GM23338 (cell line): ENCODE results near the gene ARPC1A. TPM values are rescaled to one million over a fixed set of nuclear protein-coding genes. Genes with fewer than 3 reads are reported as not detected.
A peak's percentile ranks its signal among the peaks of the same experiment; 100 is the strongest.

Source experiments
- ATAC-seq: fragments of 200-7000 bp; cut with Tn5 transposase; 3 replicates; pipeline ENCODE4 v1.9.1; 2020
- DNase-seq: peaks from one replicate; pipeline ENCODE4 v3.0.0-alpha.2; 2015; ENCODE audit warnings: low spot score
- H2AFZ ChIP-seq: fragments of 200-600 bp; sonication (generic); 2 replicates; pipeline ENCODE4 v1.8.0; 2016; ENCODE audit warnings: antibody characterized with exemption, mild to moderate bottlenecking, moderate library complexity
- H3F3A ChIP-seq: fragments of 200-600 bp; sonication (generic); replicated peaks from 2 replicates; pipeline ENCODE4 v1.8.0; 2017; ENCODE audit warnings: antibody characterized with exemption, mixed run types, low read depth
- H3K27ac ChIP-seq: fragments of 200-600 bp; sonication (generic); 2 replicates; pipeline ENCODE4 v1.6.1; 2016; ENCODE audit warnings: low read depth
- H3K27me3 ChIP-seq: fragments of 200-600 bp; sonication (generic); 2 replicates; pipeline ENCODE4 v1.8.0; 2016; ENCODE audit warnings: mild to moderate bottlenecking, mixed run types, moderate library complexity; ENCODE audit not compliant: insufficient read depth
- H3K36me3 ChIP-seq: fragments of 200-600 bp; sonication (generic); 2 replicates; pipeline ENCODE4 v1.8.0; 2016; ENCODE audit warnings: mild to moderate bottlenecking; ENCODE audit not compliant: insufficient read depth
- H3K4me1 ChIP-seq: fragments of 200-600 bp; sonication (generic); 2 replicates; pipeline ENCODE4 v1.8.0; 2016; ENCODE audit warnings: mild to moderate bottlenecking, moderate library complexity; ENCODE audit not compliant: insufficient read depth
- H3K4me2 ChIP-seq: fragments of 200-600 bp; sonication (generic); 2 replicates; pipeline ENCODE4 v1.7.1; 2017; ENCODE audit warnings: mixed run types
- H3K4me3 ChIP-seq: fragments of 200-600 bp; sonication (generic); 2 replicates; pipeline ENCODE4 v1.6.1; 2016; ENCODE audit warnings: mixed run types
- H3K79me2 ChIP-seq: fragments of 200-600 bp; sonication (generic); replicated peaks from 2 replicates; pipeline ENCODE4 v1.8.0; 2017; ENCODE audit warnings: mild to moderate bottlenecking; ENCODE audit not compliant: insufficient read depth
- H3K9me2 ChIP-seq: fragments of 200-600 bp; sonication (generic); 2 replicates; pipeline ENCODE4 v1.8.0; 2017; ENCODE audit not compliant: insufficient read depth
- H4K20me1 ChIP-seq: fragments of 200-600 bp; sonication (generic); replicated peaks from 2 replicates; pipeline ENCODE4 v1.8.0; 2017; ENCODE audit warnings: mild to moderate bottlenecking; ENCODE audit not compliant: insufficient read depth
- H3K27ac Mint-ChIP-seq: 2 replicates; pipeline ENCODE4 v1.8.0; 2020; ENCODE audit warnings: inconsistent platforms, mild to moderate bottlenecking, moderate library complexity, mixed read lengths
- H3K27me3 Mint-ChIP-seq: 3 replicates; pipeline ENCODE4 v1.8.0; 2022; ENCODE audit warnings: low read depth, mild to moderate bottlenecking, moderate library complexity, mixed read lengths, inconsistent platforms; ENCODE audit not compliant: insufficient read depth, poor library complexity
- H3K36me3 Mint-ChIP-seq: 3 replicates; pipeline ENCODE4 v1.8.0; 2021; ENCODE audit warnings: low read depth, mild to moderate bottlenecking, inconsistent platforms, moderate library complexity, mixed read lengths
- H3K4me1 Mint-ChIP-seq: 3 replicates; pipeline ENCODE4 v1.8.0; 2020; ENCODE audit warnings: mild to moderate bottlenecking, inconsistent platforms, mixed read lengths
- H3K4me3 Mint-ChIP-seq: 3 replicates; pipeline ENCODE4 v1.8.0; 2021; ENCODE audit warnings: moderate library complexity, mild to moderate bottlenecking, inconsistent platforms, mixed read lengths
- H3K9me3 Mint-ChIP-seq: 3 replicates; pipeline ENCODE4 v1.8.0; 2020; ENCODE audit warnings: moderate library complexity, mild to moderate bottlenecking, inconsistent platforms, mixed read lengths
- CREB1 ChIP-seq: fragments of 250-450 bp; sonication (Bioruptor Pico); IDR thresholded peaks from 2 replicates; pipeline ENCODE4 v1.5.0; 2020; ENCODE audit warnings: low read depth, mild to moderate bottlenecking, moderate library complexity
- EZH2 ChIP-seq: fragments of 200-600 bp; sonication (generic); IDR thresholded peaks from one replicate; pipeline ENCODE4 v1.8.0; 2017; ENCODE audit warnings: antibody characterized with exemption, mild to moderate bottlenecking, low read depth; ENCODE audit not compliant: unreplicated experiment
- EZH2phosphoT487 ChIP-seq: fragments of 200-600 bp; sonication (generic); IDR thresholded peaks from one replicate; pipeline ENCODE4 v1.8.1; 2018; ENCODE audit warnings: antibody characterized with exemption; ENCODE audit not compliant: unreplicated experiment
- JUNB ChIP-seq: IDR thresholded peaks from one replicate; pipeline ENCODE4 v1.6.1; 2016; ENCODE audit warnings: antibody characterized with exemption; ENCODE audit not compliant: unreplicated experiment
- NANOG ChIP-seq: IDR thresholded peaks from 2 replicates; pipeline ENCODE4 v1.6.1; 2016; ENCODE audit warnings: antibody characterized with exemption, borderline replicate concordance
- POLR2AphosphoS5 ChIP-seq: IDR thresholded peaks from 2 replicates; pipeline ENCODE4 v1.6.1; 2016; ENCODE audit warnings: antibody characterized with exemption, low read depth
- STAT1 ChIP-seq: IDR thresholded peaks from one replicate; pipeline ENCODE4 v1.6.1; 2016; ENCODE audit warnings: antibody characterized with exemption; ENCODE audit not compliant: unreplicated experiment
- ZNF114 ChIP-seq: fragments of 250-450 bp; sonication (Bioruptor Pico); IDR thresholded peaks from 2 replicates; pipeline ENCODE4 v1.5.0; 2020; ENCODE audit warnings: mild to moderate bottlenecking, moderate library complexity
- ZNF331 ChIP-seq: fragments of 250-450 bp; sonication (Bioruptor Pico); IDR thresholded peaks from 2 replicates; pipeline ENCODE4 v1.5.0; 2020; ENCODE audit warnings: low read depth, mild to moderate bottlenecking, moderate library complexity
- polyA plus RNA-seq: library from polyadenylated mRNA; unstranded; fragments of >200 nt; fragmentation: Nextera tagmentation; extraction: Ambion mirVana; gene quantifications from 2 replicates; pipeline ENCODE4 v1.2.1, GENCODE V29; 2016
- total RNA-seq: library from RNA; depleted of rRNA; stranded (reverse); fragments of >200 nt; shearing (Covaris generic); gene quantifications from 2 replicates; pipeline ENCODE4 v1.2.3, GENCODE V29; 2014
- TF ChIP-seq, protein P1 (sequence below): IDR thresholded peaks from 2 replicates; pipeline ENCODE4 v1.6.1; 2016; ENCODE audit warnings: antibody characterized with exemption
- TF ChIP-seq, protein P2 (sequence below): fragments of 250-450 bp; sonication (Bioruptor Pico); IDR thresholded peaks from 2 replicates; pipeline ENCODE4 v1.5.0; 2020; ENCODE audit warnings: mild to moderate bottlenecking, moderate library complexity
- TF ChIP-seq, protein P3 (sequence below), 2 experiments: fragments of 200-600 bp in 1 of 2; sonication (generic) in 1 of 2; conservative IDR thresholded peaks; 2 replicates each; pipeline versions ENCODE4 v1.5.1 to v1.6.1; 2016 to 2017; ENCODE audit warnings: antibody characterized with exemption in 2 of 2, low read depth in 2 of 2, mild to moderate bottlenecking in 2 of 2, moderate library complexity in 1 of 2
- TF ChIP-seq, protein P4 (sequence below): IDR thresholded peaks from one replicate; pipeline ENCODE4 v1.6.1; 2018; ENCODE audit warnings: antibody characterized with exemption; ENCODE audit not compliant: unreplicated experiment

Gene ARPC1A
- total and polyA plus RNA-seq, 2 experiments from 2014 or later, result 108 to 210 TPM

DNA sequence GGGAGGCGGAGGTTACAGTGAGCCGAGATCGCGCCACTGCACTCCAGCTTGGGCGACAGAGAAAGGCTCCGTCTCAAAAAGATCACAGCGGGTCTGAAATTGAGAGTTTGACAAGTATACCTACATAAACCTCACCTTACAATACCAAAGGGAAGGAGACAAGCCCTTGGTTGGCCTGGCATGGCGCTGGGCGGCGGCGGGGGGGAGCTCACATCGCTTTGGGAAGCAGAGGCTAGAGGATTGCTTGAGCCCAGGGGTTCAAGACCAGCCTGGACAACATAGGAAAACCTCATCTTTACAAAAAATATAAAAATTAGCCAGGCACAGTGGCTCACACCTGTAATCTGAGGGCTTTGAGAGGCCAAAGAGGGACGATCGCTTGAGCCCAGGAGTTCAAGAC lies 1.1 kb upstream of the ARPC1A start:
- Histone ChIP-seq H3K36me3 (no peaks in the 10 kb centered on the region), H3K4me3 (peak overlapping the region; percentile 99), H3K4me2 (peak overlapping the region; percentile 97), H4K20me1 (peaks cover 20% of the 10 kb centered on the region; the same call in 1 of the 2 replicates), H3K79me2 (peaks cover 36% of the 10 kb centered on the region), H2AFZ (no peak overlapping the region), H3K9me2 (no peaks in the 10 kb centered on the region), H3K27me3 (no peaks in the 10 kb centered on the region), H3F3A (0 out of 2 replicates have a peak, but pooled peaks cover 5% of the 10 kb centered on the region), H3K27ac (no peak overlapping the region), H3K4me1 (peaks cover 16% of the 10 kb centered on the region)
- TF ChIP-seq EZH2 (no peak), POLR2AphosphoS5 (no peak), NANOG (no peak), STAT1 (no peak), ZNF114 (CRISPR knock-in tag) (no peak), CREB1 (CRISPR knock-in tag) (no peak), EZH2phosphoT487 (no peak), ZNF331 (no peak), JUNB (no peak)
- TF ChIP-seq, protein P1, sequence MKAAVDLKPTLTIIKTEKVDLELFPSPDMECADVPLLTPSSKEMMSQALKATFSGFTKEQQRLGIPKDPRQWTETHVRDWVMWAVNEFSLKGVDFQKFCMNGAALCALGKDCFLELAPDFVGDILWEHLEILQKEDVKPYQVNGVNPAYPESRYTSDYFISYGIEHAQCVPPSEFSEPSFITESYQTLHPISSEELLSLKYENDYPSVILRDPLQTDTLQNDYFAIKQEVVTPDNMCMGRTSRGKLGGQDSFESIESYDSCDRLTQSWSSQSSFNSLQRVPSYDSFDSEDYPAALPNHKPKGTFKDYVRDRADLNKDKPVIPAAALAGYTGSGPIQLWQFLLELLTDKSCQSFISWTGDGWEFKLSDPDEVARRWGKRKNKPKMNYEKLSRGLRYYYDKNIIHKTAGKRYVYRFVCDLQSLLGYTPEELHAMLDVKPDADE, result no peak
- TF ChIP-seq, protein P2, sequence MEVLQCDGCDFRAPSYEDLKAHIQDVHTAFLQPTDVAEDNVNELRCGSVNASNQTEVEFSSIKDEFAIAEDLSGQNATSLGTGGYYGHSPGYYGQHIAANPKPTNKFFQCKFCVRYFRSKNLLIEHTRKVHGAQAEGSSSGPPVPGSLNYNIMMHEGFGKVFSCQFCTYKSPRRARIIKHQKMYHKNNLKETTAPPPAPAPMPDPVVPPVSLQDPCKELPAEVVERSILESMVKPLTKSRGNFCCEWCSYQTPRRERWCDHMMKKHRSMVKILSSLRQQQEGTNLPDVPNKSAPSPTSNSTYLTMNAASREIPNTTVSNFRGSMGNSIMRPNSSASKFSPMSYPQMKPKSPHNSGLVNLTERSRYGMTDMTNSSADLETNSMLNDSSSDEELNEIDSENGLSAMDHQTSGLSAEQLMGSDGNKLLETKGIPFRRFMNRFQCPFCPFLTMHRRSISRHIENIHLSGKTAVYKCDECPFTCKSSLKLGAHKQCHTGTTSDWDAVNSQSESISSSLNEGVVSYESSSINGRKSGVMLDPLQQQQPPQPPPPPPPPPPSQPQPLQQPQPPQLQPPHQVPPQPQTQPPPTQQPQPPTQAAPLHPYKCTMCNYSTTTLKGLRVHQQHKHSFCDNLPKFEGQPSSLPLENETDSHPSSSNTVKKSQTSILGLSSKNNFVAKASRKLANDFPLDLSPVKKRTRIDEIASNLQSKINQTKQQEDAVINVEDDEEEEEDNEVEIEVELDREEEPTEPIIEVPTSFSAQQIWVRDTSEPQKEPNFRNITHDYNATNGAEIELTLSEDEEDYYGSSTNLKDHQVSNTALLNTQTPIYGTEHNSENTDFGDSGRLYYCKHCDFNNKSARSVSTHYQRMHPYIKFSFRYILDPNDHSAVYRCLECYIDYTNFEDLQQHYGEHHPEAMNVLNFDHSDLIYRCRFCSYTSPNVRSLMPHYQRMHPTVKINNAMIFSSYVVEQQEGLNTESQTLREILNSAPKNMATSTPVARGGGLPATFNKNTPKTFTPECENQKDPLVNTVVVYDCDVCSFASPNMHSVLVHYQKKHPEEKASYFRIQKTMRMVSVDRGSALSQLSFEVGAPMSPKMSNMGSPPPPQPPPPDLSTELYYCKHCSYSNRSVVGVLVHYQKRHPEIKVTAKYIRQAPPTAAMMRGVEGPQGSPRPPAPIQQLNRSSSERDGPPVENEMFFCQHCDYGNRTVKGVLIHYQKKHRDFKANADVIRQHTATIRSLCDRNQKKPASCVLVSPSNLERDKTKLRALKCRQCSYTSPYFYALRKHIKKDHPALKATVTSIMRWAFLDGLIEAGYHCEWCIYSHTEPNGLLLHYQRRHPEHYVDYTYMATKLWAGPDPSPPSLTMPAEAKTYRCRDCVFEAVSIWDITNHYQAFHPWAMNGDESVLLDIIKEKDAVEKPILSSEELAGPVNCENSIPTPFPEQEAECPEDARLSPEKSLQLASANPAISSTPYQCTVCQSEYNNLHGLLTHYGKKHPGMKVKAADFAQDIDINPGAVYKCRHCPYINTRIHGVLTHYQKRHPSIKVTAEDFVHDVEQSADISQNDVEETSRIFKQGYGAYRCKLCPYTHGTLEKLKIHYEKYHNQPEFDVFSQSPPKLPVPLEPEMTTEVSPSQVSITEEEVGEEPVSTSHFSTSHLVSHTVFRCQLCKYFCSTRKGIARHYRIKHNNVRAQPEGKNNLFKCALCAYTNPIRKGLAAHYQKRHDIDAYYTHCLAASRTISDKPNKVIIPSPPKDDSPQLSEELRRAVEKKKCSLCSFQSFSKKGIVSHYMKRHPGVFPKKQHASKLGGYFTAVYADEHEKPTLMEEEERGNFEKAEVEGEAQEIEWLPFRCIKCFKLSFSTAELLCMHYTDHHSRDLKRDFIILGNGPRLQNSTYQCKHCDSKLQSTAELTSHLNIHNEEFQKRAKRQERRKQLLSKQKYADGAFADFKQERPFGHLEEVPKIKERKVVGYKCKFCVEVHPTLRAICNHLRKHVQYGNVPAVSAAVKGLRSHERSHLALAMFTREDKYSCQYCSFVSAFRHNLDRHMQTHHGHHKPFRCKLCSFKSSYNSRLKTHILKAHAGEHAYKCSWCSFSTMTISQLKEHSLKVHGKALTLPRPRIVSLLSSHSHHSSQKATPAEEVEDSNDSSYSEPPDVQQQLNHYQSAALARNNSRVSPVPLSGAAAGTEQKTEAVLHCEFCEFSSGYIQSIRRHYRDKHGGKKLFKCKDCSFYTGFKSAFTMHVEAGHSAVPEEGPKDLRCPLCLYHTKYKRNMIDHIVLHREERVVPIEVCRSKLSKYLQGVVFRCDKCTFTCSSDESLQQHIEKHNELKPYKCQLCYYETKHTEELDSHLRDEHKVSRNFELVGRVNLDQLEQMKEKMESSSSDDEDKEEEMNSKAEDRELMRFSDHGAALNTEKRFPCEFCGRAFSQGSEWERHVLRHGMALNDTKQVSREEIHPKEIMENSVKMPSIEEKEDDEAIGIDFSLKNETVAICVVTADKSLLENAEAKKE (CRISPR knock-in tag), result no peak
- TF ChIP-seq, protein P3, sequence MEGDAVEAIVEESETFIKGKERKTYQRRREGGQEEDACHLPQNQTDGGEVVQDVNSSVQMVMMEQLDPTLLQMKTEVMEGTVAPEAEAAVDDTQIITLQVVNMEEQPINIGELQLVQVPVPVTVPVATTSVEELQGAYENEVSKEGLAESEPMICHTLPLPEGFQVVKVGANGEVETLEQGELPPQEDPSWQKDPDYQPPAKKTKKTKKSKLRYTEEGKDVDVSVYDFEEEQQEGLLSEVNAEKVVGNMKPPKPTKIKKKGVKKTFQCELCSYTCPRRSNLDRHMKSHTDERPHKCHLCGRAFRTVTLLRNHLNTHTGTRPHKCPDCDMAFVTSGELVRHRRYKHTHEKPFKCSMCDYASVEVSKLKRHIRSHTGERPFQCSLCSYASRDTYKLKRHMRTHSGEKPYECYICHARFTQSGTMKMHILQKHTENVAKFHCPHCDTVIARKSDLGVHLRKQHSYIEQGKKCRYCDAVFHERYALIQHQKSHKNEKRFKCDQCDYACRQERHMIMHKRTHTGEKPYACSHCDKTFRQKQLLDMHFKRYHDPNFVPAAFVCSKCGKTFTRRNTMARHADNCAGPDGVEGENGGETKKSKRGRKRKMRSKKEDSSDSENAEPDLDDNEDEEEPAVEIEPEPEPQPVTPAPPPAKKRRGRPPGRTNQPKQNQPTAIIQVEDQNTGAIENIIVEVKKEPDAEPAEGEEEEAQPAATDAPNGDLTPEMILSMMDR (conservative IDR thresholded peaks at IDR 0.05; ENCODE audit: low read depth in 2 of 2), result no peak
- TF ChIP-seq, protein P4, sequence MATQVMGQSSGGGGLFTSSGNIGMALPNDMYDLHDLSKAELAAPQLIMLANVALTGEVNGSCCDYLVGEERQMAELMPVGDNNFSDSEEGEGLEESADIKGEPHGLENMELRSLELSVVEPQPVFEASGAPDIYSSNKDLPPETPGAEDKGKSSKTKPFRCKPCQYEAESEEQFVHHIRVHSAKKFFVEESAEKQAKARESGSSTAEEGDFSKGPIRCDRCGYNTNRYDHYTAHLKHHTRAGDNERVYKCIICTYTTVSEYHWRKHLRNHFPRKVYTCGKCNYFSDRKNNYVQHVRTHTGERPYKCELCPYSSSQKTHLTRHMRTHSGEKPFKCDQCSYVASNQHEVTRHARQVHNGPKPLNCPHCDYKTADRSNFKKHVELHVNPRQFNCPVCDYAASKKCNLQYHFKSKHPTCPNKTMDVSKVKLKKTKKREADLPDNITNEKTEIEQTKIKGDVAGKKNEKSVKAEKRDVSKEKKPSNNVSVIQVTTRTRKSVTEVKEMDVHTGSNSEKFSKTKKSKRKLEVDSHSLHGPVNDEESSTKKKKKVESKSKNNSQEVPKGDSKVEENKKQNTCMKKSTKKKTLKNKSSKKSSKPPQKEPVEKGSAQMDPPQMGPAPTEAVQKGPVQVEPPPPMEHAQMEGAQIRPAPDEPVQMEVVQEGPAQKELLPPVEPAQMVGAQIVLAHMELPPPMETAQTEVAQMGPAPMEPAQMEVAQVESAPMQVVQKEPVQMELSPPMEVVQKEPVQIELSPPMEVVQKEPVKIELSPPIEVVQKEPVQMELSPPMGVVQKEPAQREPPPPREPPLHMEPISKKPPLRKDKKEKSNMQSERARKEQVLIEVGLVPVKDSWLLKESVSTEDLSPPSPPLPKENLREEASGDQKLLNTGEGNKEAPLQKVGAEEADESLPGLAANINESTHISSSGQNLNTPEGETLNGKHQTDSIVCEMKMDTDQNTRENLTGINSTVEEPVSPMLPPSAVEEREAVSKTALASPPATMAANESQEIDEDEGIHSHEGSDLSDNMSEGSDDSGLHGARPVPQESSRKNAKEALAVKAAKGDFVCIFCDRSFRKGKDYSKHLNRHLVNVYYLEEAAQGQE, result no peak
- Mint-ChIP-seq H3K4me1 (peaks cover 16% of the 10 kb centered on the region), H3K27me3 (peaks cover 9% of the 10 kb centered on the region), H3K9me3 (no peaks in the 10 kb centered on the region), H3K36me3 (no peaks in the 10 kb centered on the region; the same call in 2 of the 3 replicates), H3K4me3 (peak overlapping the region; percentile 80), H3K27ac (no peak overlapping the region)
- DNase-seq (no peak), ATAC-seq (no peak)
